Right atrium auricular region (tissue), 2 donors: ENCODE measurements around the gene KCNIP1. TPM values are rescaled to one million over a fixed set of nuclear protein-coding genes. Genes with fewer than 3 reads are reported as not detected.
"Not testable (repeated sequence)": the region's sequence is repeated elsewhere in the genome, so short reads cannot be mapped to it uniquely, and the experiment has no call there.

Source experiments
- DNase-seq: peaks from one replicate; pipeline ENCODE4 v3.0.0-alpha.2; 2019; ENCODE audit warnings: low spot score
- H3K27ac ChIP-seq, 2 donors: fragments of 200-600 bp; sonication (generic); 1 replicate in 1 of 2; 2 replicates in 1 of 2; pipeline ENCODE4 v1.5.1; 2016 to 2019
- H3K27me3 ChIP-seq, 2 donors: fragments of 200-600 bp; sonication (generic); one replicate each; pipeline versions ENCODE4 v1.5.1 to v1.6.0; 2017 to 2019
- H3K36me3 ChIP-seq: fragments of 200-600 bp; sonication (generic); one replicate; pipeline ENCODE4 v1.5.1; 2016
- H3K4me1 ChIP-seq, 2 donors: fragments of 200-600 bp; sonication (generic); one replicate each; pipeline versions ENCODE4 v1.5.1 to v1.6.0; 2017 to 2019
- H3K4me3 ChIP-seq, 2 donors: fragments of 200-600 bp; sonication (generic); 1 replicate in 1 of 2; 2 replicates in 1 of 2; pipeline ENCODE4 v1.5.1; 2017 to 2019; ENCODE audit warnings: mild to moderate bottlenecking in 1 of 2, moderate library complexity in 1 of 2
- H3K9me3 ChIP-seq, 2 donors: fragments of 200-600 bp; sonication (generic); one replicate each; pipeline ENCODE4 v1.5.1; 2019
- CTCF ChIP-seq, 2 donors: fragments of 200-600 bp; sonication (generic); IDR thresholded peaks; one replicate each; pipeline ENCODE4 v1.5.1; 2019; ENCODE audit warnings: antibody characterized with exemption in 2 of 2
- total RNA-seq, 2 donors: library from RNA; depleted of rRNA; stranded (reverse); fragments of >200 nt; gene quantifications; one replicate each; pipeline ENCODE4 v1.1.0, GENCODE V29; 2016

The KCNIP1 gene
- total RNA-seq, 2 donors from 2014 or later: not detected

DNA sequence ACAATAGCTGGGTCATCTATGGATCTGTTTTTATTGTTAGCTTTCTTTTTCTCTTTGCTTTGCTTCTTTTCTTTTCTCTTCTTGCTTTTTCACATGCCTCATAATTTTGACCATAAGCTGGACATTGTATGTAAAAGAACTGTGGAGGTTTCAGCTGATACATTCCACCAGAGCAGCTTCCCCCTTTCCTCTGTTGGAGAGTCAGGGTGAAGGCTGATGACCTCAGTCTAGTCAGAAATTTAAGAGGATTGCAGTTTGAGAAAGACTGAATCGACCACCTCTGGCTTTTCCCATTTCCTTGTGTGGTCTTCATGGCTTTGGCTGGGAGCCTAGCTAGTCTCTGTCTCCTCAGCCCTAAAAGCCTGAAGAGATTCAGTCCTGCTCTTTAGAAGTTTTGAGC, 42.0 kb downstream of the KCNIP1 start:
- no peak for DNase-seq
- Histone ChIP-seq H3K4me1 (no peaks in the 10 kb centered on the region), H3K9me3 (peaks cover 0 to 18% of the 10 kb centered on the region in 2 donors), H3K27me3 (no peaks in the 10 kb centered on the region), H3K36me3 (no peaks in the 10 kb centered on the region), H3K4me3 (no peak overlapping the region), H3K27ac (no peak overlapping the region)
- no peak for TF ChIP-seq CTCF (IDR thresholded peaks at IDR 0.05)

- Histone ChIP-seq H3K4me3 (no peak overlapping the region), H3K27ac (no peak overlapping the region), H3K4me1 (no peaks in the 10 kb centered on the region), H3K36me3 (no peaks in the 10 kb centered on the region), H3K27me3 (no peaks in the 10 kb centered on the region), H3K9me3 (peaks cover 0 to 18% of the 10 kb centered on the region in 2 donors)
- no peak for TF ChIP-seq CTCF (IDR thresholded peaks at IDR 0.05)
- no peak for DNase-seq
Measured at GRCh38 chr5:170546282-170546681, 42.5 kb downstream of the KCNIP1 start.

DNA sequence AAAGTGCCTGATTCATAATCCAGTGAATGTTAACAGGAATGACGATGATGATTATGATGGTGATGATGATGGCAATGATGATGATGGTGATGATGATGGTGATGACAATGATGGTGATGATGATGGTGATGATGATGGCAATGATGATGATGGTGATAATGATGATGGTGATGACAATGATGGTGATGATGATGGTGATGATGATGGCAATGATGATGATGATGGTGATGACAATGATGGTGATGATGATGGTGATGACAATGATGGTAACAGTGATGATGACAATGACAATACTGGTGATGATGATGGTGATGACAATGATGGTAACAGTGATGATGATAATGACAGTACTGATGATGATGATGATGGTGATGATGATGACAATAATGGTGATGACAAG, 46.6 kb downstream of the KCNIP1 start:
- not testable (repeated sequence) for H3K36me3 ChIP-seq, DNase-seq, H3K4me3 ChIP-seq, H3K27me3 ChIP-seq, H3K27ac ChIP-seq
- peaks cover 0 to 12% of the 10 kb centered on the region in 2 donors for H3K9me3 ChIP-seq
- peaks cover 0 to 12% of the 10 kb centered on the region in 2 donors for H3K4me1 ChIP-seq

DNA sequence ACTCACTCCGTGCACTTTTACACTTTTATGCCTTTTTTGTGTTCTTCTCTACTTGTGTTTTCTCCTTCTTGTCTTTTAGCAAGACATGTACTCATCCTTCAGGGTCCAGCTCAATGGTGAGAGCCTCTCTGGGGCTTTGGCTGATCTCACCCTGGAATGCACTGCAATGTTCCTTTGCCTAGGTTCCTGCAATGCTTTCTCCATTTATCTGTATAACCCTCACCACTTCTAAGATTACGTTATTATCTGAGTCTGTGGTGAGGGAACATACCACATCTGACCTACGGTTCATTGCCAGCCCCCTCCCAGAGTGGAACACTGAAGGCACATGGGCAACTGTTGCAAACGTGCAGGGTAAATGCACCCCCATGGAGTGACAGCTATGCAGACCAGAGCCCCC, 47.3 kb downstream of the KCNIP1 start:
- no peak for TF ChIP-seq CTCF (IDR thresholded peaks at IDR 0.05)
- no peak for DNase-seq
- Histone ChIP-seq H3K9me3 (peaks cover 0 to 5% of the 10 kb centered on the region in 2 donors), H3K36me3 (no peaks in the 10 kb centered on the region), H3K4me1 (peaks cover 0 to 12% of the 10 kb centered on the region in 2 donors), H3K27me3 (no peaks in the 10 kb centered on the region), H3K4me3 (no peak overlapping the region), H3K27ac (no peak overlapping the region)

GRCh38 chr5:170551622-170552021, 47.8 kb downstream of the KCNIP1 start:
- H3K27me3 ChIP-seq: no peaks in the 10 kb centered on the region

GRCh38 chr5:170552621-170553115, 48.8 kb downstream of the KCNIP1 start:
- no peak overlapping the region for H3K27ac ChIP-seq
- H3K4me3 ChIP-seq: no peak overlapping the region
- H3K4me1 ChIP-seq: peaks cover 0 to 12% of the 10 kb centered on the region in 2 donors
- no peaks in the 10 kb centered on the region for H3K27me3 ChIP-seq
- no peaks in the 10 kb centered on the region for H3K36me3 ChIP-seq
- peak; percentile 62 for DNase-seq
- TF ChIP-seq CTCF (IDR thresholded peaks at IDR 0.05): no peak
- no peaks in the 10 kb centered on the region for H3K9me3 ChIP-seq

More at GRCh38 chr5:170551622-170552021, 47.8 kb downstream of the KCNIP1 start:
- Histone ChIP-seq H3K4me3 (no peak overlapping the region), H3K27ac (no peak overlapping the region), H3K4me1 (peaks cover 0 to 12% of the 10 kb centered on the region in 2 donors), H3K9me3 (no peaks in the 10 kb centered on the region), H3K36me3 (no peaks in the 10 kb centered on the region)
- no peak for TF ChIP-seq CTCF (IDR thresholded peaks at IDR 0.05)
- DNase-seq: no peak
